HFF-Myc (cell line): ENCODE results near the gene BRIP1.
"Not testable (repeated sequence)": the region's sequence is repeated elsewhere in the genome, so short reads cannot be mapped to it uniquely, and the experiment has no call there.

ENCODE experiments used
- DNase-seq: peaks from one replicate; pipeline ENCODE4 v3.0.0-alpha.2; 2011; ENCODE audit warnings: low read depth; ENCODE audit errors: extremely low read depth
- H3K4me3 ChIP-seq: replicated peaks from 2 replicates; pipeline ENCODE4 v1.5.1; 2011; ENCODE audit warnings: low read depth, mild to moderate bottlenecking, control low read depth, low read length
- CTCF ChIP-seq: IDR thresholded peaks from 2 replicates; pipeline ENCODE4 v1.5.1; 2012; ENCODE audit warnings: mild to moderate bottlenecking, low read depth, low read length, control low read depth; ENCODE audit errors: missing control alignments

BRIP1 gene

GRCh38 chr17:61783556-61784304 lies 79.6 kb downstream of the BRIP1 start:
- no peak for TF ChIP-seq CTCF
- DNase-seq, result no peak
- H3K4me3 ChIP-seq, result no peak overlapping the region

- TF ChIP-seq CTCF, result no peak
- DNase-seq, result no peak
- no peak overlapping the region for H3K4me3 ChIP-seq
These were observed 80.2 kb downstream of the BRIP1 start for GRCh38 chr17:61783120-61783519.

- no peak for TF ChIP-seq CTCF
- DNase-seq, result no peak
- H3K4me3 ChIP-seq, result no peak overlapping the region
These were observed 80.6 kb downstream of the BRIP1 start for GRCh38 chr17:61782683-61783082.

GRCh38 chr17:61775364-61775763 lies 88.0 kb downstream of the BRIP1 start:
- no peak for DNase-seq
- no peak for TF ChIP-seq CTCF
- no peak overlapping the region for H3K4me3 ChIP-seq

GRCh38 chr17:61774724-61775123 lies 88.6 kb downstream of the BRIP1 start:
- H3K4me3 ChIP-seq, result no peak overlapping the region
- DNase-seq, result no peak
- TF ChIP-seq CTCF, result no peak

- not testable (repeated sequence) for H3K4me3 ChIP-seq, DNase-seq
These were observed 89.2 kb downstream of the BRIP1 start for GRCh38 chr17:61774087-61774486.

- no peak for TF ChIP-seq CTCF
- DNase-seq, result no peak
- no peak overlapping the region for H3K4me3 ChIP-seq
These were observed 92.4 kb downstream of the BRIP1 start for GRCh38 chr17:61770752-61771533.
